ENCODE data around the gene LGALS3BP. TPM values are rescaled to one million over a fixed set of nuclear protein-coding genes. Genes with fewer than 3 reads are reported as not detected.

Gene LGALS3BP
- total and polyA plus RNA-seq, 2 of the 8 experiments (the other 6 are each of a cell fraction or from before 2014, with no cell fraction given) = 56.1 to 61.6 TPM

- no peak overlapping the region for H2BK120ac ChIP-seq (replicated peaks; ENCODE audit: low read depth, low read length)
- H3K4ac ChIP-seq (replicated peaks; ENCODE audit: insufficient read length, low read depth, low read length) = no peak overlapping the region
- no peak overlapping the region for H4K8ac ChIP-seq (ENCODE audit: extremely low read depth, insufficient read depth, low read length)
- H3K4me3 ChIP-seq (ENCODE audit: extremely low read depth in 1 of 4, insufficient read depth in 2 of 4, low read depth in 3 of 4, low read length in 4 of 4) = no peak overlapping the region
- H3K23me2 ChIP-seq (ENCODE audit: low read depth, low read length) = no peaks in the 10 kb centered on the region
- no peaks in the 10 kb centered on the region; a peak in 1 of 4 replicates for H3K79me2 ChIP-seq (ENCODE audit: control insufficient read depth in 1 of 2, insufficient read depth in 2 of 2, low read length in 2 of 2)
- H2AFZ ChIP-seq (ENCODE audit: low read length) = no peak overlapping the region
- H3K4me2 ChIP-seq (ENCODE audit: insufficient read depth in 1 of 2, low read depth in 2 of 2, low read length in 2 of 2) = no peak overlapping the region
- no peak overlapping the region for H3K27ac ChIP-seq (ENCODE audit: low read depth, low read length)
- H3K14ac ChIP-seq (ENCODE audit: insufficient read length) = no peak overlapping the region
- no peak for FAIRE-seq
- no peak for DNase-seq (ENCODE audit: low read depth in 1 of 2, low spot score in 2 of 2)
- H3K4me1 ChIP-seq (replicated peaks in 1 of 4; ENCODE audit: control insufficient read depth in 3 of 4, insufficient read depth in 4 of 4, low read length in 3 of 4) = peaks cover 0 to 20% (median 12%) of the 10 kb centered on the region in 4 experiments; a peak in 6 of 7 replicates
- H3K18ac ChIP-seq (ENCODE audit: extremely low read depth, low read length) = no peak overlapping the region
- H2BK15ac ChIP-seq (ENCODE audit: low read length) = no peak overlapping the region
- H4K20me1 ChIP-seq (replicated peaks in 1 of 2; ENCODE audit: control insufficient read depth in 1 of 2, insufficient read depth in 2 of 2, low read length in 2 of 2) = no peaks in the 10 kb centered on the region
- H3K79me1 ChIP-seq (ENCODE audit: low read depth, low read length) = no peaks in the 10 kb centered on the region
- no peaks in the 10 kb centered on the region for H3K9me3 ChIP-seq (ENCODE audit: insufficient read depth in 2 of 2, low read depth in 1 of 2, low read length in 1 of 2)
- no peaks in the 10 kb centered on the region; a peak in 1 of 8 replicates for H3K36me3 ChIP-seq (ENCODE audit: control insufficient read depth in 2 of 4, insufficient read depth in 4 of 4, low read length in 3 of 4)
- no peaks in the 10 kb centered on the region for H3K27me3 ChIP-seq (replicated peaks in 1 of 4; ENCODE audit: control insufficient read depth in 3 of 4, extremely low read depth in 1 of 4, insufficient read depth in 3 of 4, low read length in 3 of 4)
- no peak overlapping the region for H4K91ac ChIP-seq (replicated peaks; ENCODE audit: insufficient read length, low read length)
- ChIA-PET POLR2A (ENCODE audit: partially characterized antibody) (no interaction called here), CTCF (ENCODE audit: partially characterized antibody) (interaction anchor here (1.1 to 3.4 kb wide), 3 partner anchors 12 to 68 kb away, joined by 3 to 19 read pairs (median 4); no protein-coding TSS in a partner anchor)
- WGBS, 2 experiments (ENCODE audit: extremely low coverage in 1 of 2, insufficient coverage in 1 of 2, insufficient read length in 1 of 2, insufficient replicate concordance in 2 of 2, low coverage in 1 of 2, low lambda C conversion rate in 2 of 2, missing lambda C conversion rate in 1 of 2) = 94% methylated on average over 7 of the region's 8 CpGs; no CpG with 5 or more reads in 1 of the 2 experiments
- H3K23ac ChIP-seq (ENCODE audit: insufficient read length) = no peak overlapping the region
- H2BK20ac ChIP-seq (ENCODE audit: low read length) = no peak overlapping the region
- H2BK12ac ChIP-seq (ENCODE audit: low read depth, low read length) = no peak overlapping the region
- H3K56ac ChIP-seq (replicated peaks; ENCODE audit: insufficient read length, low read depth, low read length) = no peak overlapping the region
- H2BK5ac ChIP-seq (ENCODE audit: low read depth, low read length) = no peak overlapping the region
- TF ChIP-seq RXRA (IDR thresholded peaks at IDR 0.05; ENCODE audit: insufficient read depth, low read depth, low read length) = no peak
- TF ChIP-seq RNF2 (IDR thresholded peaks at IDR 0.05; ENCODE audit: borderline replicate concordance, low read depth, low read length, missing control alignments, poor library complexity, severe bottlenecking) = no peak
- no peak for TF ChIP-seq CHD2 (IDR thresholded peaks at IDR 0.05; ENCODE audit: low read length)
- no peak for TF ChIP-seq SAP30 (IDR thresholded peaks at IDR 0.05; ENCODE audit: insufficient read depth, insufficient replicate concordance, low read length)
- TF ChIP-seq POU5F1 (IDR thresholded peaks at IDR 0.05; ENCODE audit: low read depth, low read length) = no peak
- no peak for TF ChIP-seq JUND (IDR thresholded peaks at IDR 0.05; ENCODE audit: low read length)
- TF ChIP-seq RFX5 (IDR thresholded peaks at IDR 0.05; ENCODE audit: borderline replicate concordance, low read depth, low read length) = no peak
- no peak for TF ChIP-seq SIRT6 (IDR thresholded peaks at IDR 0.05; ENCODE audit: low read length)
- no peak for TF ChIP-seq SIX5 (IDR thresholded peaks at IDR 0.05; ENCODE audit: low read depth, low read length)
- TF ChIP-seq KDM5A (IDR thresholded peaks at IDR 0.05; ENCODE audit: low read length) = no peak
- TF ChIP-seq HDAC6 (IDR thresholded peaks at IDR 0.05; ENCODE audit: low read depth, low read length) = no peak
- no peak for TF ChIP-seq BACH1 (IDR thresholded peaks at IDR 0.05; ENCODE audit: low read length)
- TF ChIP-seq GABPA (IDR thresholded peaks at IDR 0.05; ENCODE audit: borderline replicate concordance, insufficient read depth, low read length) = no peak
- no peak overlapping the region for H2AK5ac ChIP-seq (ENCODE audit: low read depth, low read length)
- H4K5ac ChIP-seq (ENCODE audit: insufficient read length, low read depth, low read length) = no peak overlapping the region
- no peak overlapping the region for H3K9ac ChIP-seq (replicated peaks in 1 of 4; ENCODE audit: extremely low read depth in 1 of 4, low read depth in 3 of 4, low read length in 3 of 4)
Measured at GRCh38 chr17:78977681-78977943, 2.1 kb downstream of the LGALS3BP start.

Data from H1 (cell line).